H9 (cell line): ENCODE data around the gene USP35. TPM values are rescaled to one million over a fixed set of nuclear protein-coding genes. Genes with fewer than 3 reads are reported as not detected.

Source experiments
- DNase-seq: peaks from one replicate; pipeline ENCODE4 v3.0.0-alpha.2; 2017
- H2AFZ ChIP-seq: one replicate; pipeline ENCODE4 v1.6.1; 2013; ENCODE audit warnings: mild to moderate bottlenecking, low read length, control low read depth, moderate library complexity
- H2AK5ac ChIP-seq: 2 replicates; pipeline ENCODE4 v1.6.1; 2013; ENCODE audit warnings: low read length, control low read depth, mixed read lengths; ENCODE audit not compliant: insufficient read length
- H2BK120ac ChIP-seq: one replicate; pipeline ENCODE4 v1.6.1; 2013; ENCODE audit warnings: low read depth, mild to moderate bottlenecking, low read length, control low read depth, inconsistent platforms; ENCODE audit not compliant: poor library complexity, severe bottlenecking
- H2BK12ac ChIP-seq: 2 replicates; pipeline ENCODE4 v1.6.1; 2013; ENCODE audit warnings: low read length, control low read depth, mixed read lengths, low read depth; ENCODE audit not compliant: insufficient read length
- H2BK15ac ChIP-seq: 2 replicates; pipeline ENCODE4 v1.6.1; 2013; ENCODE audit warnings: low read depth, low read length, control low read depth
- H2BK20ac ChIP-seq: one replicate; pipeline ENCODE4 v1.6.1; 2013; ENCODE audit warnings: low read depth, mild to moderate bottlenecking, low read length, control low read depth, inconsistent platforms; ENCODE audit not compliant: poor library complexity, severe bottlenecking
- H2BK5ac ChIP-seq: 2 replicates; pipeline ENCODE4 v1.6.1; 2013; ENCODE audit warnings: low read length, control low read depth, mixed read lengths; ENCODE audit not compliant: insufficient read length
- H3K14ac ChIP-seq: 2 replicates; pipeline ENCODE4 v1.6.1; 2013; ENCODE audit warnings: low read length, control low read depth; ENCODE audit not compliant: insufficient read depth
- H3K18ac ChIP-seq: 2 replicates; pipeline ENCODE4 v1.6.1; 2013; ENCODE audit warnings: low read depth, mild to moderate bottlenecking, mixed read lengths, low read length, control low read depth; ENCODE audit not compliant: insufficient read length
- H3K23ac ChIP-seq: 2 replicates; pipeline ENCODE4 v1.6.1; 2013; ENCODE audit warnings: low read length, control low read depth, mixed read lengths, low read depth; ENCODE audit not compliant: insufficient read length
- H3K23me2 ChIP-seq: 2 replicates; pipeline ENCODE4 v1.6.1; 2013; ENCODE audit warnings: low read depth, mild to moderate bottlenecking, mixed read lengths, low read length, control low read depth; ENCODE audit not compliant: insufficient read length, poor library complexity, severe bottlenecking
- H3K27ac ChIP-seq: 2 replicates; pipeline ENCODE4 v1.5.1; 2013; ENCODE audit warnings: low read length, control low read depth, mixed read lengths, low read depth; ENCODE audit not compliant: insufficient read length
- H3K27me3 ChIP-seq: 2 replicates; pipeline ENCODE4 v1.6.1; 2013; ENCODE audit warnings: low read length, control low read depth, inconsistent platforms; ENCODE audit not compliant: insufficient read depth
- H3K4ac ChIP-seq: 2 replicates; pipeline ENCODE4 v1.6.1; 2013; ENCODE audit warnings: low read depth, mild to moderate bottlenecking, control low read depth, inconsistent platforms, low read length, moderate library complexity
- H3K4me1 ChIP-seq: 2 replicates; pipeline ENCODE4 v1.6.1; 2013; ENCODE audit warnings: low read length, control low read depth, inconsistent platforms; ENCODE audit not compliant: insufficient read depth
- H3K4me2 ChIP-seq: 2 replicates; pipeline ENCODE4 v1.6.1; 2013; ENCODE audit warnings: low read length, control low read depth, mixed read lengths; ENCODE audit not compliant: insufficient read length, insufficient read depth
- H3K56ac ChIP-seq: 2 replicates; pipeline ENCODE4 v1.6.1; 2013; ENCODE audit warnings: low read depth, mild to moderate bottlenecking, mixed read lengths, low read length, control low read depth; ENCODE audit not compliant: insufficient read length
- H3K79me1 ChIP-seq: 2 replicates; pipeline ENCODE4 v1.6.1; 2013; ENCODE audit warnings: low read depth, mild to moderate bottlenecking, moderate library complexity, low read length, control low read depth, inconsistent platforms; ENCODE audit not compliant: insufficient read depth, poor library complexity, severe bottlenecking
- H3K79me2 ChIP-seq: 2 replicates; pipeline ENCODE4 v1.6.1; 2013; ENCODE audit warnings: low read length, control low read depth, inconsistent platforms; ENCODE audit not compliant: insufficient read depth
- H3K9ac ChIP-seq: 2 replicates; pipeline ENCODE4 v1.6.1; 2013; ENCODE audit warnings: low read length, control low read depth, mixed read lengths; ENCODE audit not compliant: insufficient read length; ENCODE audit errors: extremely low read depth
- H3K9me3 ChIP-seq: one replicate; pipeline ENCODE4 v1.6.1; 2013; ENCODE audit warnings: low read depth, low read length, inconsistent platforms; ENCODE audit not compliant: control insufficient read depth
- H3T11ph ChIP-seq: one replicate; pipeline ENCODE4 v1.6.1; 2013; ENCODE audit warnings: mild to moderate bottlenecking, low read length, control low read depth, inconsistent platforms
- H4K20me1 ChIP-seq: one replicate; pipeline ENCODE4 v1.6.1; 2013; ENCODE audit not compliant: control insufficient read depth, insufficient read length, insufficient read depth
- H4K5ac ChIP-seq: 2 replicates; pipeline ENCODE4 v1.6.1; 2013; ENCODE audit warnings: low read depth, mild to moderate bottlenecking, mixed read lengths, low read length, control low read depth; ENCODE audit not compliant: insufficient read length
- H4K8ac ChIP-seq: replicated peaks from 2 replicates; pipeline ENCODE4 v1.6.1; 2013; ENCODE audit warnings: low read length, control low read depth, mixed read lengths, low read depth; ENCODE audit not compliant: insufficient read length
- H4K91ac ChIP-seq: 2 replicates; pipeline ENCODE4 v1.6.1; 2013; ENCODE audit warnings: low read depth, mild to moderate bottlenecking, moderate library complexity, mixed read lengths, low read length, control low read depth; ENCODE audit not compliant: insufficient read length
- H3K27ac Mint-ChIP-seq, 3 experiments: 2 replicates in 2 of 3; 3 replicates in 1 of 3; pipeline ENCODE4 v1.8.0; 2020 to 2021; ENCODE audit warnings: mixed read lengths in 3 of 3, mild to moderate bottlenecking in 1 of 3, moderate library complexity in 1 of 3
- H3K27me3 Mint-ChIP-seq: 2 replicates; pipeline ENCODE4 v1.8.0; 2021; ENCODE audit warnings: low read depth, mild to moderate bottlenecking, moderate library complexity, mixed read lengths
- H3K36me3 Mint-ChIP-seq, 3 experiments: 2 replicates in 2 of 3; 3 replicates in 1 of 3; pipeline ENCODE4 v1.8.0; 2020 to 2021; ENCODE audit warnings: low read depth in 3 of 3, mixed read lengths in 3 of 3; ENCODE audit not compliant: insufficient read depth in 1 of 3
- H3K4me1 Mint-ChIP-seq, 2 experiments: 2 replicates each; pipeline ENCODE4 v1.8.0; 2020; ENCODE audit warnings: mixed read lengths in 2 of 2
- H3K4me3 Mint-ChIP-seq, 2 experiments: 2 replicates in 1 of 2; 3 replicates in 1 of 2; pipeline ENCODE4 v1.8.0; 2020 to 2021; ENCODE audit warnings: mild to moderate bottlenecking in 2 of 2, mixed read lengths in 2 of 2, moderate library complexity in 1 of 2
- H3K9me3 Mint-ChIP-seq, 2 experiments: 2 replicates in 1 of 2; 3 replicates in 1 of 2; pipeline ENCODE4 v1.8.0; 2020; ENCODE audit warnings: mild to moderate bottlenecking in 2 of 2, mixed read lengths in 2 of 2, moderate library complexity in 1 of 2
- CTCF ChIP-seq: fragments of 200-600 bp; sonication (generic); conservative IDR thresholded peaks from 3 replicates; pipeline ENCODE4 v1.8.0; 2021; ENCODE audit warnings: antibody characterized with exemption, mild to moderate bottlenecking
- WGBS: extraction: QIAGEN DNeasy Blood & Tissue Kit; methylation state at CpG from one replicate; pipeline ENCODE4 v1.1.7; 2013; ENCODE audit warnings: missing lambda C conversion rate, low lambda C conversion rate, mixed read lengths; ENCODE audit not compliant: insufficient read length; ENCODE audit errors: extremely low coverage; 5-methylcytosine and 5-hydroxymethylcytosine counted together
- total RNA-seq: library from RNA; stranded (reverse); gene quantifications from 2 replicates; pipeline ENCODE4 v1.2.1, GENCODE V29; 2021

USP35 gene
- total RNA-seq, 1 experiment from 2014 or later: 6.8 TPM

- Histone ChIP-seq H3T11ph (no peak overlapping the region), H2BK5ac (no peak overlapping the region), H3K79me1 (no peaks in the 10 kb centered on the region), H2BK12ac (no peak overlapping the region), H3K18ac (no peak overlapping the region), H2AK5ac (no peak overlapping the region), H3K23me2 (no peaks in the 10 kb centered on the region), H3K9ac (no peak overlapping the region), H2BK15ac (no peak overlapping the region), H3K4me2 (no peak overlapping the region), H3K56ac (no peak overlapping the region), H4K8ac (no peak overlapping the region), H3K27me3 (no peaks in the 10 kb centered on the region), H4K20me1 (peaks cover 2% of the 10 kb centered on the region), H2BK120ac (no peak overlapping the region), H3K14ac (no peak overlapping the region), H3K23ac (no peak overlapping the region), H3K9me3 (no peaks in the 10 kb centered on the region), H2BK20ac (no peak overlapping the region), H3K4me1 (no peaks in the 10 kb centered on the region), H2AFZ (no peak overlapping the region), H3K79me2 (no peaks in the 10 kb centered on the region), H3K27ac (no peak overlapping the region), H3K4ac (no peak overlapping the region), H4K91ac (no peak overlapping the region), H4K5ac (no peak overlapping the region)
- Mint-ChIP-seq H3K36me3 (peaks cover 0 to 4% (median 0%) of the 10 kb centered on the region in 3 experiments; a peak in 1 of 7 replicates), H3K27ac (no peak overlapping the region), H3K4me3 (no peak overlapping the region), H3K4me1 (peaks cover 3 to 4% of the 10 kb centered on the region in 2 experiments; a peak in 2 of 4 replicates), H3K27me3 (no peaks in the 10 kb centered on the region), H3K9me3 (no peaks in the 10 kb centered on the region)
- no peak for TF ChIP-seq CTCF
- no peak for DNase-seq
- no CpG with 5 or more reads among the region's 4 CpGs for WGBS
Observed at GRCh38 chr11:78180751-78181150, 8.0 kb upstream of the USP35 start.
